ENCODE results near the gene LMBRD2. TPM values are rescaled to one million over a fixed set of nuclear protein-coding genes. Genes with fewer than 3 reads are reported as not detected.

LMBRD2 gene
- total and polyA plus RNA-seq, 2 experiments from 2014 or later = 4.4 to 6.2 TPM

- TF ChIP-seq REST (IDR thresholded peaks at IDR 0.05; ENCODE audit: unreplicated experiment) (no peak), CREB1 (CRISPR knock-in tag; IDR thresholded peaks at IDR 0.05; ENCODE audit: low read depth) (0 out of 2 replicates have a peak, but pooled peaks have one; percentile 6), ZNF331 (CRISPR knock-in tag; IDR thresholded peaks at IDR 0.05; ENCODE audit: low read depth) (no peak), CTCF (conservative IDR thresholded peaks at IDR 0.05; ENCODE audit: low read depth in 2 of 2) (peak; percentile 55 to 82), EZH2phosphoT487 (IDR thresholded peaks at IDR 0.05; ENCODE audit: unreplicated experiment) (no peak), ETS1 (IDR thresholded peaks at IDR 0.05) (no peak)
These were observed 78.0 kb downstream of the LMBRD2 start (continued) for GRCh38 chr5:36073595-36074216.

- Histone ChIP-seq H3K9me2 (ENCODE audit: insufficient read depth) (no peaks in the 10 kb centered on the region), H3K4me3 (no peak overlapping the region), H3K36me3 (ENCODE audit: insufficient read depth) (no peaks in the 10 kb centered on the region), H3K4me2 (no peak overlapping the region), H3K4me1 (ENCODE audit: insufficient read depth) (peaks cover 13% of the 10 kb centered on the region), H3F3A (replicated peaks; ENCODE audit: low read depth) (no peaks in the 10 kb centered on the region), H3K27me3 (ENCODE audit: insufficient read depth) (peaks cover 1% of the 10 kb centered on the region; the same call in 1 of the 2 replicates), H3K27ac (ENCODE audit: low read depth) (no peak overlapping the region), H3K79me2 (replicated peaks; ENCODE audit: insufficient read depth) (no peaks in the 10 kb centered on the region), H4K20me1 (replicated peaks; ENCODE audit: insufficient read depth) (no peaks in the 10 kb centered on the region), H2AFZ (no peak overlapping the region)
- no peak for DNase-seq (ENCODE audit: low spot score)
- no peaks in the 10 kb centered on the region for H3K9me3 Mint-ChIP-seq
- H3K4me3 Mint-ChIP-seq = no peak overlapping the region
- H3K27ac Mint-ChIP-seq = peak overlapping the region; percentile 5; the same call in 1 of the 2 replicates
- no peaks in the 10 kb centered on the region for H3K36me3 Mint-ChIP-seq (ENCODE audit: low read depth)
- H3K27me3 Mint-ChIP-seq (ENCODE audit: insufficient read depth, low read depth, poor library complexity) = peaks cover 3% of the 10 kb centered on the region
- peaks cover 24% of the 10 kb centered on the region for H3K4me1 Mint-ChIP-seq
- ATAC-seq = no peak
- TF ChIP-seq CREB1 (CRISPR knock-in tag; IDR thresholded peaks at IDR 0.05; ENCODE audit: low read depth) (no peak), NANOG (IDR thresholded peaks at IDR 0.05; ENCODE audit: borderline replicate concordance) (no peak), CTCF (conservative IDR thresholded peaks at IDR 0.05; ENCODE audit: low read depth in 2 of 2) (no peak), POLR2AphosphoS5 (IDR thresholded peaks at IDR 0.05; ENCODE audit: low read depth) (no peak), ZNF114 (CRISPR knock-in tag; IDR thresholded peaks at IDR 0.05) (no peak), EZH2phosphoT487 (IDR thresholded peaks at IDR 0.05; ENCODE audit: unreplicated experiment) (no peak), REST (IDR thresholded peaks at IDR 0.05; ENCODE audit: unreplicated experiment) (no peak)
These were observed 80.8 kb downstream of the LMBRD2 start for GRCh38 chr5:36070687-36071571.
